ENCODE data around the gene SETD5. TPM values are rescaled to one million over a fixed set of nuclear protein-coding genes. Genes with fewer than 3 reads are reported as not detected.

SETD5 gene
- total RNA-seq, 3 donors from 2014 or later (not counting 1 experiment from before 2014, with no cell fraction given) = 106 to 154 (median 140) TPM

DNA sequence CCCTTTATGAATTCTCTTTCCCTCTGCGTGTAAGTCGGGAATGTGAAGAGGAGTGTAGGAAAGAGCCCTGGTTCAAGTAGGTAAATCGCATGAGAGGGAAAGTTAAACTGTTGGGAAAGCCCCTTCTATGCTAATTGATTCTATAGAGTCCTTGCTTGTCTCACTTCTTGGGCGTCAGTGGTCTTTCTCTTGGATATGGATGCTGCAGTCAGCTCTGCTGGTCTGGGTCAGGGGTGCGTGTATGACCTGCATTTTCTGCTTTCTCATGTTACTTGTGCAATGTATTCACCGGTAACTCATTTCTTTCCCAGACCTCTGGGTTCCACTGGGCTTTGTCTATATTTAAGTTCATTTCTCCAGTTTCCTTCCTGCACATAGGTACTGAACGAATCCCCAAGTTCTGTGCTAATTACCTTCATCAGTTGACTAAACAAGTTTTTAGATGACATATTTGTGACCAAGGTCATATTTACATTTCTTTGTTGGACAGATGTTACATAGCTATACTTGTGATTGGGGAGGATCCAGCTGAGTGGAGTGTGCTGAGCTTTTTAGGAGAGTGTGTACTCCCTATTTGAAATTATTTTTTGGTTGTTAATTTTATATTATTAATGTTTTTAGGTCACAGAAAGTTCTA is 1.4 kb downstream of the SETD5 start:
- H3K27me3 Mint-ChIP-seq (ENCODE audit: low read depth in 2 of 2) = no peaks in the 10 kb centered on the region
- Histone ChIP-seq H3K27me3 (ENCODE audit: control insufficient read depth, insufficient read depth, low read length) (no peaks in the 10 kb centered on the region), H3K36me3 (ENCODE audit: control insufficient read depth, insufficient read depth, low read length) (peaks cover 4% of the 10 kb centered on the region), H3K4me1 (ENCODE audit: control insufficient read depth, insufficient read depth, low read length) (peaks cover 25% of the 10 kb centered on the region), H3K9me3 (ENCODE audit: control insufficient read depth, insufficient read depth, low read length) (no peaks in the 10 kb centered on the region), H3K4me3 (ENCODE audit: low read length) (peak overlapping the region; percentile 77), H3K27ac (ENCODE audit: low read length) (peak overlapping the region; percentile 90)
- H3K36me3 Mint-ChIP-seq = no peaks in the 10 kb centered on the region
- peak overlapping the region; percentile 98 for H3K4me3 Mint-ChIP-seq
- DNase-seq = peak; percentile 25 to 74
- TF ChIP-seq, protein P1, sequence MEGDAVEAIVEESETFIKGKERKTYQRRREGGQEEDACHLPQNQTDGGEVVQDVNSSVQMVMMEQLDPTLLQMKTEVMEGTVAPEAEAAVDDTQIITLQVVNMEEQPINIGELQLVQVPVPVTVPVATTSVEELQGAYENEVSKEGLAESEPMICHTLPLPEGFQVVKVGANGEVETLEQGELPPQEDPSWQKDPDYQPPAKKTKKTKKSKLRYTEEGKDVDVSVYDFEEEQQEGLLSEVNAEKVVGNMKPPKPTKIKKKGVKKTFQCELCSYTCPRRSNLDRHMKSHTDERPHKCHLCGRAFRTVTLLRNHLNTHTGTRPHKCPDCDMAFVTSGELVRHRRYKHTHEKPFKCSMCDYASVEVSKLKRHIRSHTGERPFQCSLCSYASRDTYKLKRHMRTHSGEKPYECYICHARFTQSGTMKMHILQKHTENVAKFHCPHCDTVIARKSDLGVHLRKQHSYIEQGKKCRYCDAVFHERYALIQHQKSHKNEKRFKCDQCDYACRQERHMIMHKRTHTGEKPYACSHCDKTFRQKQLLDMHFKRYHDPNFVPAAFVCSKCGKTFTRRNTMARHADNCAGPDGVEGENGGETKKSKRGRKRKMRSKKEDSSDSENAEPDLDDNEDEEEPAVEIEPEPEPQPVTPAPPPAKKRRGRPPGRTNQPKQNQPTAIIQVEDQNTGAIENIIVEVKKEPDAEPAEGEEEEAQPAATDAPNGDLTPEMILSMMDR (IDR thresholded peaks at IDR 0.05) = no peak
- under 1% methylated on average over 6 of the region's 7 CpGs for WGBS (ENCODE audit: insufficient coverage)
- peaks cover 73 to 81% of the 10 kb centered on the region in 2 donors for H3K4me1 Mint-ChIP-seq
- H3K9me3 Mint-ChIP-seq = no peaks in the 10 kb centered on the region
- peak in 1 of 3 donors; percentile 3 for ATAC-seq
- intact Hi-C loops (cut with micrococcal nuclease) = loop anchor here (2.0 to 5.0 kb wide), 2 partner anchors 54 to 333 kb away; partner anchors contain the start of gene BRPF1
- peak overlapping the region; percentile 99 for H3K27ac Mint-ChIP-seq

DNA sequence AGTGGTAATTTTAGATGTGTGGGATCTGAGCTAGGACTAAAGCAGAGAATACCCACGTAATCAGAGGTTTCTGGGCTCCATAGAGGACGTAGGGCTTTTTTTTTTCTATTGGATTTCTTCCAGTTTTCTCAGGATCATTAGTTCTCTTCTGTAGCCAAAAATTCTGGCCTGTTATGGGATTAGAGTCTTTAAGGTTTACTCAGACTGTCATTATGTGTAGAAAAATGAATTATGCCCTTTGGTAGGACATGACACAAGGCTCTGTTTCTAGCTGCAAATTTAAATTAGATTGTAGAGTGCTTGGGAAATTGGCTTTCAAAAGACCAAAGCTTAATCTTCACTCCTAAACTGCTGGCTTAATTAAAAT is 1.9 kb downstream of the SETD5 start:
- H3K27ac Mint-ChIP-seq = peak overlapping the region; percentile 99
- H3K9me3 Mint-ChIP-seq = no peaks in the 10 kb centered on the region
- no peak for ATAC-seq
- Histone ChIP-seq H3K27me3 (ENCODE audit: control insufficient read depth, insufficient read depth, low read length) (no peaks in the 10 kb centered on the region), H3K36me3 (ENCODE audit: control insufficient read depth, insufficient read depth, low read length) (peaks cover under 1% of the 10 kb centered on the region), H3K27ac (ENCODE audit: low read length) (peak overlapping the region; percentile 90), H3K9me3 (ENCODE audit: control insufficient read depth, insufficient read depth, low read length) (no peaks in the 10 kb centered on the region), H3K4me1 (ENCODE audit: control insufficient read depth, insufficient read depth, low read length) (peaks cover 25% of the 10 kb centered on the region), H3K4me3 (ENCODE audit: low read length) (no peak overlapping the region)
- DNase-seq = no peak
- H3K4me1 Mint-ChIP-seq = peaks cover 71 to 80% of the 10 kb centered on the region in 2 donors
- TF ChIP-seq, protein P1 (IDR thresholded peaks at IDR 0.05) = no peak
- peak overlapping the region; percentile 98 for H3K4me3 Mint-ChIP-seq
- intact Hi-C loops (cut with micrococcal nuclease) = loop anchor here (2.0 to 5.0 kb wide), 2 partner anchors 53 to 333 kb away; partner anchors contain the start of gene BRPF1
- 12% methylated on average over 2 of the region's 2 CpGs for WGBS (ENCODE audit: insufficient coverage)
- H3K36me3 Mint-ChIP-seq = no peaks in the 10 kb centered on the region
- H3K27me3 Mint-ChIP-seq (ENCODE audit: low read depth in 2 of 2) = no peaks in the 10 kb centered on the region

DNA sequence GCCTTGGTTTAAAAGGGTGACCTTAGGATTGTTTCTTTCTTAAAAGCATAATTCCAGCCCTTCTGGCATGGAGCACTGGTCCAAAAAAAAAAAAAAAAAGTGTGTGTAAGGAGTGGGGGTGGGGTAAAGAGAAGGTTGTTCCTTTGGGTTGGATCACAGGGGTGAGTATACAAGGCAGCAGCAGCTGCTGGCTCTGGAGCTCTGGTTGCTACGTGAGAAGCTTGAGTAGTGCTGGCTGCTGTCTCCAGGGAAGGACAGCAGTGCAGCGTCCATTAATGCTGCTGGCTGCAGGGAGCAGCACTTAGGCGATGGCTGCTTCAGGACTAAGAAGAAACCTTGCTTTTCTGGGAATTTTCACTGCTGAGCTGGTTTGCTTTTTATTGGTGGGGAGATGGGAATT is 2.3 kb downstream of the SETD5 start:
- Mint-ChIP-seq H3K4me1 (peaks cover 71 to 80% of the 10 kb centered on the region in 2 donors), H3K4me3 (peak overlapping the region; percentile 98), H3K27me3 (ENCODE audit: low read depth in 2 of 2) (no peaks in the 10 kb centered on the region), H3K9me3 (no peaks in the 10 kb centered on the region), H3K36me3 (no peaks in the 10 kb centered on the region), H3K27ac (peak overlapping the region; percentile 99)
- 13% methylated on average over 2 of the region's 3 CpGs for WGBS (ENCODE audit: insufficient coverage)
- DNase-seq (peak in 1 of 2 donors; percentile 36), ATAC-seq (no peak)
- no peak overlapping the region for H3K4me3 ChIP-seq (ENCODE audit: low read length)
- peak overlapping the region; percentile 90 for H3K27ac ChIP-seq (ENCODE audit: low read length)
- no peaks in the 10 kb centered on the region for H3K36me3 ChIP-seq (ENCODE audit: control insufficient read depth, insufficient read depth, low read length)
- H3K27me3 ChIP-seq (ENCODE audit: control insufficient read depth, insufficient read depth, low read length) = no peaks in the 10 kb centered on the region
- intact Hi-C loops (cut with micrococcal nuclease) = loop anchor here (2.0 to 5.0 kb wide), 2 partner anchors 53 to 333 kb away; partner anchors contain the start of gene BRPF1
- H3K4me1 ChIP-seq (ENCODE audit: control insufficient read depth, insufficient read depth, low read length) = peaks cover 25% of the 10 kb centered on the region
- TF ChIP-seq, protein P1 (IDR thresholded peaks at IDR 0.05) = no peak
- no peaks in the 10 kb centered on the region for H3K9me3 ChIP-seq (ENCODE audit: control insufficient read depth, insufficient read depth, low read length)
